ENCODE results near the gene FARSB.

FARSB gene

DNA sequence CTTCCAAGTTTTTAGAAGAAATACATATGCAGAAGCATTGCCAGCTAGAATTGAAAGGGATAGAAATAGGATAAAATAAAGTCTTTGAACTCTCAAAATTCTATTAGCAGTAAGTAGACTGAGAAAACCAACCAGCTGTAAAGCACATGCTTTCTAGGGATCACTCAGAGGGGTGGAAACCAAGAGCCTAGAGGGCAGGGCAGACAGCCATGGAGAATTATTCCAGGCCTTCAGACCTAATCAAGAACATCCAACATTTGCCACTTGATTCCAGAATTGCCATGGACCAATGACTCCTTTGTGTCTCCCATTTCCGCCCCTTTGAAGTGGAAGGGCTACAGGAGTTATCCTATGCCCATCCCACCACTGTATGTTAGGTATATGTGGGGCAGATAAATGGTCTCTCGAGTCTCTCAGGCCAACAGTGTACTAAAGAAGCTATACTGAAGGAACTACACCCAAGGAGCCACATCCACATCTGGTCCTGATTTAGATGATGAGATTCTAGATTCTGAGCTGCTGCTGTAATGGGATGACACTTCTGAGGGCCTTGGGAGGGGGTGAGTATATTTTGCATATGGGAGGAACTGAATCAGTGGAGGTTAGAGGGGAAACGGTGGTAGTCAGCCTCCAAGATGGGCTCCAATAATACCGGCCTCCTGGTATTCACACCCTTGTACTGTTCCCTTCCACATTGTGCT lies 4.0 kb downstream of the FARSB start:
- ChIA-PET CTCF (interaction anchor here (0.7 to 1.6 kb wide), 7 partner anchors 9 to 253 kb away, joined by 3 to 4 read pairs (median 3); no protein-coding TSS in a partner anchor), POLR2A (no interaction called here)
- TF ChIP-seq, protein P1, sequence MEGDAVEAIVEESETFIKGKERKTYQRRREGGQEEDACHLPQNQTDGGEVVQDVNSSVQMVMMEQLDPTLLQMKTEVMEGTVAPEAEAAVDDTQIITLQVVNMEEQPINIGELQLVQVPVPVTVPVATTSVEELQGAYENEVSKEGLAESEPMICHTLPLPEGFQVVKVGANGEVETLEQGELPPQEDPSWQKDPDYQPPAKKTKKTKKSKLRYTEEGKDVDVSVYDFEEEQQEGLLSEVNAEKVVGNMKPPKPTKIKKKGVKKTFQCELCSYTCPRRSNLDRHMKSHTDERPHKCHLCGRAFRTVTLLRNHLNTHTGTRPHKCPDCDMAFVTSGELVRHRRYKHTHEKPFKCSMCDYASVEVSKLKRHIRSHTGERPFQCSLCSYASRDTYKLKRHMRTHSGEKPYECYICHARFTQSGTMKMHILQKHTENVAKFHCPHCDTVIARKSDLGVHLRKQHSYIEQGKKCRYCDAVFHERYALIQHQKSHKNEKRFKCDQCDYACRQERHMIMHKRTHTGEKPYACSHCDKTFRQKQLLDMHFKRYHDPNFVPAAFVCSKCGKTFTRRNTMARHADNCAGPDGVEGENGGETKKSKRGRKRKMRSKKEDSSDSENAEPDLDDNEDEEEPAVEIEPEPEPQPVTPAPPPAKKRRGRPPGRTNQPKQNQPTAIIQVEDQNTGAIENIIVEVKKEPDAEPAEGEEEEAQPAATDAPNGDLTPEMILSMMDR (IDR thresholded peaks at IDR 0.05; ENCODE audit: control extremely low read depth, extremely low read depth, low read depth, missing control alignments): no peak
- DNase-seq (ENCODE audit: extremely low spot score): no peak

DNA sequence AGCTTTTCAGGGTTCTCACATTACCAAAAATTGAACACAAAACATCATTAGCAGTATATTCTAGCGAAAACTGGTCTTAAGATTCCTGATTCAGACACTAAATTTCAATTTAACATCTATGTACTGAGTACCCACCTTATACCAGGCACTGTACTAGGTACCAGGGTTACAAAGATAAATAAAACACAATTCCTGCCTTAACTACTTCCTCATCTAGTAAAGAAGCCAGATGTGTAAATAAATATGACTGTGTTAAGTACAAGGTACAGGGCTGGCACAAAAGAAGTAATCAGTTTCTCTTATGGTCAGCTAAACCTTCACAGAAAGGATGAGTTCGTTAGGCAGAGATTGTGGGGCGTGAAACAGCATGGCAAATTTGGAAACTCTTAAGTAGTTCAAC lies 6.1 kb downstream of the FARSB start:
- TF ChIP-seq, protein P1 (IDR thresholded peaks at IDR 0.05; ENCODE audit: control extremely low read depth, extremely low read depth, low read depth, missing control alignments): no peak
- POLR2A ChIA-PET: no interaction called here

GRCh38 chr2:222646008-222646407 lies 9.9 kb downstream of the FARSB start:
- ChIA-PET POLR2A (no interaction called here), CTCF (no interaction called here)
- TF ChIP-seq, protein P1 (IDR thresholded peaks at IDR 0.05; ENCODE audit: control extremely low read depth, extremely low read depth, low read depth, missing control alignments): no peak
- DNase-seq (ENCODE audit: extremely low spot score): no peak

More for the DNA sequence above, 6.1 kb downstream of the FARSB start:
- CTCF ChIA-PET: interaction anchor here (1.4 to 1.7 kb wide), 2 partner anchors 9 to 16 kb away, joined by 3 to 7 read pairs; no protein-coding TSS in a partner anchor
- DNase-seq (ENCODE audit: extremely low spot score): no peak

DNA sequence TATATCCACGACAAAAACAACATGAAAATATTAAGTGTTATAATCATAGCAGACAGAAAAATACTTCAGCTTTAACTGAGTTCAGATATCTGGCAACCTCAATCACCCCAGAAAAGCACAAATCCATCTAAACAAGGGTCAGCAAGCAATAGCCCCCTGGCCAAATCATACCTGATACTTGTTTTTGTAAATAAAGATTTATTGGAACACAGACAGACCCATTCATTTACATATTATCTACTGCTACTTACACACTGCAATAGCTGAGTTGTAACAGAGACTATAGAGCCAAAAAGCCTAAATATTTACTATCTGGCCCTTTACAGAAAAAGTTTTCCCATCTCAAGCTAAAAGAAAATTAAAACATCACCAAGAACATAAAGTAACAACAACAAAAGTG lies 12.8 kb downstream of the FARSB start:
- TF ChIP-seq, protein P1 (IDR thresholded peaks at IDR 0.05; ENCODE audit: control extremely low read depth, extremely low read depth, low read depth, missing control alignments): no peak
- DNase-seq (ENCODE audit: extremely low spot score): no peak
- POLR2A ChIA-PET: no interaction called here
- CTCF ChIA-PET: interaction anchor here (1.1 kb wide), 2 partner anchors 10 to 20 kb away, joined by 3 to 4 read pairs; no protein-coding TSS in a partner anchor

DNA sequence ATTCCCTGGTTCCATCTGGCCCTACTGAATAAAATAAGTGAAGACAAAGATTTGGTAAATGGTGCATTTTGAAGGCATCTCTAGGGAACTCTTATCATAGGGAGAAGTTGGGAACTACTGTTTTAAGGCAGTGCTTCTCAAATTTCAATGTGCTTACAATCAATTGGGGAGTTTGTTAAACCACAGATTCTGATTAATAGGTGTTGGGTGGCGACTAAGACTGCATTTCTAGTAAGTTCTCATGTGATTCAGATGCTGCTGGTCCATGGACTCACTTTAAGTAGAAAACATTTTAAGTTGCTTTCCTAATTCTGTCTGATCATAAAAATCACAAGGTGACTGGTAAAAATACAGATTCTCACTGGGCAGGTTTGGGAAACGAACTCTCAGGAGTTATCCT lies 14.6 kb downstream of the FARSB start:
- ChIA-PET CTCF (interaction anchor here (0.8 to 1.7 kb wide), 4 partner anchors 8 to 615 kb away, joined by 3 to 7 read pairs (median 4); no protein-coding TSS in a partner anchor), POLR2A (no interaction called here)
- no peak for DNase-seq (ENCODE audit: extremely low spot score)
- TF ChIP-seq, protein P1 (IDR thresholded peaks at IDR 0.05; ENCODE audit: control extremely low read depth, extremely low read depth, low read depth, missing control alignments): no peak

DNA sequence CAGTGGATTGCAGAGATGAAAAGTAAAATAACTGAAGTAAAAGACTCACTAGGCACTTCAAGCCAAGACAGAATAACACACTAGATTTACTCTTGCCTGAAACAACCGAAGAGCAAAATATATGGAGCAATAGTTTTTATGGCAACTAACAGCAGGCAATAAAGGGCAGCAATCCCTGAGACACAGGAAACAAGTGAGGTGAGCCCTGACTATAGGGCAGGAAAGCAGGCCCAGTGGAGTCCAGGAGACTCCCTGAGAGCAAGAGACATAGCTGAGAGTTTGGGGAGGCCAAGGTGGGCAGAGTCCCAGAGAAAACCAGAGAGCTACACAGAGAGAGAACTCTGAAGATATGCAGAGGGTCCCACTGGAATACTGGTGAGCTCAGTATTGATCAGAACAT lies 18.8 kb downstream of the FARSB start:
- ChIA-PET POLR2A (no interaction called here), CTCF (interaction anchor here (1.2 to 3.0 kb wide), 5 partner anchors 9 to 30 kb away, joined by 3 to 11 read pairs (median 3); no protein-coding TSS in a partner anchor)

More for the DNA sequence above, 18.8 kb downstream of the FARSB start:
- DNase-seq (ENCODE audit: extremely low spot score): no peak
- TF ChIP-seq, protein P1 (IDR thresholded peaks at IDR 0.05; ENCODE audit: control extremely low read depth, extremely low read depth, low read depth, missing control alignments): no peak
